Measurements from ENCODE around the gene DNAJC12.
"Not testable (repeated sequence)": the region's sequence is repeated elsewhere in the genome, so short reads cannot be mapped to it uniquely, and the experiment has no call there.

DNAJC12 gene

GRCh38 chr10:67837541-67838314 is at the start of gene DNAJC12:
TSS of gene DNAJC12 (minus strand) at chr10:67838188. CDS start at chr10:67838011, 177 bp downstream.
- peak; percentile 46 for DNase-seq

- peak; percentile 73 for DNase-seq
These were observed 47.1 kb upstream of the DNAJC12 start for GRCh38 chr10:67884842-67885670.

GRCh38 chr10:67884313-67884841 is 46.4 kb upstream of the DNAJC12 start, which contains the start of gene SIRT1:
TSS of gene SIRT1 (plus strand) at chr10:67884656. CDS start at chr10:67884722, 66 bp downstream.
- DNase-seq: peak; percentile 82

- DNase-seq: no peak
These were observed 45.8 kb upstream of the DNAJC12 start for GRCh38 chr10:67883710-67884312.

- no peak for DNase-seq
These were observed 40.1 kb upstream of the DNAJC12 start for GRCh38 chr10:67878133-67878532.

GRCh38 chr10:67877421-67877820 is 39.4 kb upstream of the DNAJC12 start:
- not testable (repeated sequence) for DNase-seq

- no peak for DNase-seq
These were observed 37.6 kb upstream of the DNAJC12 start for GRCh38 chr10:67875340-67876238.

- DNase-seq: no peak
These were observed 32.0 kb upstream of the DNAJC12 start for GRCh38 chr10:67869996-67870395.

- no peak for DNase-seq
These were observed 30.1 kb upstream of the DNAJC12 start for GRCh38 chr10:67868132-67868531.

- DNase-seq: no peak
These were observed 26.8 kb upstream of the DNAJC12 start for GRCh38 chr10:67864607-67865371.

GRCh38 chr10:67863094-67863493 is 25.1 kb upstream of the DNAJC12 start:
- no peak for DNase-seq

- DNase-seq: no peak
These were observed 23.9 kb upstream of the DNAJC12 start for GRCh38 chr10:67861750-67862432.

- DNase-seq: no peak
These were observed 21.0 kb upstream of the DNAJC12 start for GRCh38 chr10:67858971-67859370.

- no peak for DNase-seq
These were observed 15.5 kb upstream of the DNAJC12 start for GRCh38 chr10:67853512-67853911.

GRCh38 chr10:67852761-67853160 is 14.8 kb upstream of the DNAJC12 start:
- DNase-seq: no peak

- DNase-seq: no peak
These were observed 13.2 kb upstream of the DNAJC12 start for GRCh38 chr10:67851186-67851585.

- DNase-seq: peak; percentile 76
These were observed 11.5 kb upstream of the DNAJC12 start for GRCh38 chr10:67849331-67850011.

- no peak for DNase-seq
These were observed 5.3 kb upstream of the DNAJC12 start for GRCh38 chr10:67843284-67843683.

GRCh38 chr10:67841737-67842136 is 3.7 kb upstream of the DNAJC12 start:
- no peak for DNase-seq

GRCh38 chr10:67839951-67840350 is 2.0 kb upstream of the DNAJC12 start:
- DNase-seq: no peak
